ENCODE measurements around the gene CYP2W1. TPM values are rescaled to one million over a fixed set of nuclear protein-coding genes. Genes with fewer than 3 reads are reported as not detected.
"Not testable (repeated sequence)": the region's sequence is repeated elsewhere in the genome, so short reads cannot be mapped to it uniquely, and the experiment has no call there.

Gene CYP2W1
- total and polyA plus RNA-seq, 8 donors: 6.2 to 16.9 (median 9.0) TPM; not detected in 2

- no peak overlapping the region for H3K27ac ChIP-seq
- H3K4me3 ChIP-seq: no peak overlapping the region
- DNase-seq: peak in 1 of 4 donors; percentile 72
- intact Hi-C loops (cut with DNase I): no loop called here
- ATAC-seq: no peak
- TF ChIP-seq CTCF (IDR thresholded peaks at IDR 0.05): no peak
- peaks cover 0 to 32% of the 10 kb centered on the region in 2 donors for H3K36me3 ChIP-seq
- no peaks in the 10 kb centered on the region for H3K9me3 ChIP-seq
- H3K27me3 ChIP-seq: peaks cover 0 to under 1% of the 10 kb centered on the region in 2 donors
- peaks cover 0 to 9% of the 10 kb centered on the region in 2 donors for H3K4me1 ChIP-seq
These were observed 14.7 kb downstream of the CYP2W1 start for GRCh38 chr7:997404-998395.

GRCh38 chr7:999149-999879 is 16.3 kb downstream of the CYP2W1 start:
- no peak for TF ChIP-seq CTCF (IDR thresholded peaks at IDR 0.05)
- Histone ChIP-seq H3K4me3 (no peak overlapping the region), H3K9me3 (no peaks in the 10 kb centered on the region), H3K27ac (no peak overlapping the region), H3K27me3 (no peaks in the 10 kb centered on the region), H3K36me3 (peaks cover 0 to 32% of the 10 kb centered on the region in 2 donors), H3K4me1 (no peaks in the 10 kb centered on the region)
- intact Hi-C loops (cut with DNase I): no loop called here
- DNase-seq: peak in 1 of 4 donors; percentile 69
- ATAC-seq: no peak

GRCh38 chr7:999941-1000935 is 17.3 kb downstream of the CYP2W1 start:
- Histone ChIP-seq H3K27me3 (no peaks in the 10 kb centered on the region), H3K36me3 (peaks cover 0 to 32% of the 10 kb centered on the region in 2 donors), H3K4me3 (no peak overlapping the region), H3K9me3 (no peaks in the 10 kb centered on the region), H3K27ac (no peak overlapping the region), H3K4me1 (no peaks in the 10 kb centered on the region)
- TF ChIP-seq CTCF (IDR thresholded peaks at IDR 0.05): no peak
- intact Hi-C loops (cut with DNase I): loop anchor here in 1 of 2 donors (10.0 kb wide), 1 partner anchor 155 kb away; no protein-coding TSS in a partner anchor
- no peak for ATAC-seq
- DNase-seq: no peak

DNA sequence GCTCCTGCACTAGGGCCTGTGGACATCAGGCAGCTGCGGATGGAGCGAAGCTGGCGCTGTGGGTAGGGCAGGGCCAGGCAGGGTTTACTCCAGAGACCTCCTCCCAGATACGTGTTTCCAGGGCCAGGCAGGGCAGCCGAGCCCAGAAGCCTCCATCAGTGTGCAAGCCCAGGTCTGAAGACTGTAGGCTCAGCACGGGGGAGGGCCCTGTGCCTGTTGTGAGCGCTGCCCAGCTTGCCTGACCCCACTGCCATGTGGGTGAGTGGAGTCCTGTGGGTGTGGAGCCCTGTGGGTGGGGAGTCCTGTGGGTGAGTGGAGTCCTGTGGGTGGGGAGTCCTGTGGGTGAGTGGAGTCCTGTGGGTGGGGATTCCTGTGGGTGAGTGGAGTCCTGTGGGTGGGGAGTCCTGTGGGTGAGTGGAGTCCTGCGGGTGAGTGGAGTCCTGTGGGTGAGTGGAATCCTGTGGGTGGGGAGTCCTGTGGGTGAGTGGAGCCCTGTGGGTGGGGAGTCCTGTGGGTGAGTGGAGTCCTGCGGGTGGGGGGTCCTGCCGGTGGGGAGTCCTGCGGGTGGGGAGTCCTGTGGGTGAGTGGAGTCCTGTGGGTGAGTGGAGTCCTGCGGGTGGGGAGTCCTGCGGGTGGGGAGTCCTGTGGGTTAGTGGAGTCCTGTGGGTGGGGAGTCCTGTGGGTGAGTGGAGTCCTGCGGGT is 18.2 kb downstream of the CYP2W1 start:
- not testable (repeated sequence) for ATAC-seq, H3K4me1 ChIP-seq, H3K27me3 ChIP-seq, DNase-seq, H3K4me3 ChIP-seq, H3K9me3 ChIP-seq, H3K27ac ChIP-seq
- intact Hi-C loops (cut with DNase I): loop anchor here in 1 of 2 donors (10.0 kb wide), 1 partner anchor 154 kb away; no protein-coding TSS in a partner anchor
- H3K36me3 ChIP-seq: peaks cover 0 to 29% of the 10 kb centered on the region in 2 donors

DNA sequence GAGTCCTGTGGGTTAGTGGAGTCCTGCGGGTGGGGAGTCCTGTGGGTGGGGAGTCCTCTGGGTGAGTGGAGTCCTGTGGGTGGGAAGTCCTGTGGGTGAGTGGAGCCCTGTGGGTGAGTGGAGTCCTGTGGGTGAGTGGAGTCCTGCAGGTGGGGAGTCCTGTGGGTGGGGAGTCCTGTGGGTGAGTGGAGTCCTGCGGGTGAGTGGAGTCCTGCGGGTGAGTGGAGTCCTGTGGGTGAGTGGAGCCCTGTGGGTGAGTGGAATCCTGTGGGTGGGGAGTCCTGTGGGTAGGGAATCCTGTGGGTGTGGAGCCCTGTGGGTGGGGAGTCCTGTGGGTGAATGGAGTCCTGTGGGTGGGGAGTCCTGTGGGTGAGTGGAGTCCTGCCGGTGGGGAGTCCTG is 19.0 kb downstream of the CYP2W1 start:
- ATAC-seq, DNase-seq, H3K9me3 ChIP-seq, H3K27me3 ChIP-seq, H3K27ac ChIP-seq, H3K4me1 ChIP-seq, H3K4me3 ChIP-seq: not testable (repeated sequence)
- peaks cover 0 to 24% of the 10 kb centered on the region in 2 donors for H3K36me3 ChIP-seq
- intact Hi-C loops (cut with DNase I): loop anchor here in 1 of 2 donors (10.0 kb wide), 1 partner anchor 153 kb away; no protein-coding TSS in a partner anchor

DNA sequence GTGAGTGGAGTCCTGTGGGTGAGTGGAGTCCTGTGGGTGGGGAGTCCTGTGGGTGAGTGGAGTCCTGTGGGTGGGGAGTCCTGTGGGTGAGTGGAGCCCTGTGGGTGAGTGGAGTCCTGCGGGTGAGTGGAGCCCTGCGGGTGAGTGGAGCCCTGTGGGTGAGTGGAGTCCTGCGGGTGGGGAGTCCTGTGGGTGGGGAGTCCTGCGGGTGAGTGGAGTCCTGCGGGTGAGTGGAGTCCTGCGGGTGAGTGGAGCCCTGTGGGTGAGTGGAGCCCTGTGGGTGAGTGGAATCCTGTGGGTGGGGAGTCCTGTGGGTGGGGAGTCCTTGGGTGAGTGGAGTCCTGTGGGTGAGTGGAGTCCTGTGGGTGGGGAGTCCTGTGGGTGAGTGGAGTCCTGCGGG is 19.5 kb downstream of the CYP2W1 start:
- intact Hi-C loops (cut with DNase I): loop anchor here in 1 of 2 donors (10.0 kb wide), 1 partner anchor 152 kb away; no protein-coding TSS in a partner anchor

More for the DNA sequence above, 19.5 kb downstream of the CYP2W1 start:
- DNase-seq, ATAC-seq, H3K4me1 ChIP-seq, H3K27ac ChIP-seq, H3K4me3 ChIP-seq, H3K27me3 ChIP-seq, H3K9me3 ChIP-seq: not testable (repeated sequence)
- peaks cover 0 to 24% of the 10 kb centered on the region in 2 donors for H3K36me3 ChIP-seq

Measured in left lung (tissue), 10 donors.